NCI-H1048 (cell line): Measurements from ENCODE around the gene SUMF2.
A peak's percentile ranks its signal among the peaks of the same experiment; 100 is the strongest.
"Not testable (repeated sequence)": the region's sequence is repeated elsewhere in the genome, so short reads cannot be mapped to it uniquely, and the experiment has no call there.

Experiments
- DNase-seq: peaks from one replicate; lab custom pipeline; 2025; lab: John Stamatoyannopoulos, UW

Gene SUMF2

DNA sequence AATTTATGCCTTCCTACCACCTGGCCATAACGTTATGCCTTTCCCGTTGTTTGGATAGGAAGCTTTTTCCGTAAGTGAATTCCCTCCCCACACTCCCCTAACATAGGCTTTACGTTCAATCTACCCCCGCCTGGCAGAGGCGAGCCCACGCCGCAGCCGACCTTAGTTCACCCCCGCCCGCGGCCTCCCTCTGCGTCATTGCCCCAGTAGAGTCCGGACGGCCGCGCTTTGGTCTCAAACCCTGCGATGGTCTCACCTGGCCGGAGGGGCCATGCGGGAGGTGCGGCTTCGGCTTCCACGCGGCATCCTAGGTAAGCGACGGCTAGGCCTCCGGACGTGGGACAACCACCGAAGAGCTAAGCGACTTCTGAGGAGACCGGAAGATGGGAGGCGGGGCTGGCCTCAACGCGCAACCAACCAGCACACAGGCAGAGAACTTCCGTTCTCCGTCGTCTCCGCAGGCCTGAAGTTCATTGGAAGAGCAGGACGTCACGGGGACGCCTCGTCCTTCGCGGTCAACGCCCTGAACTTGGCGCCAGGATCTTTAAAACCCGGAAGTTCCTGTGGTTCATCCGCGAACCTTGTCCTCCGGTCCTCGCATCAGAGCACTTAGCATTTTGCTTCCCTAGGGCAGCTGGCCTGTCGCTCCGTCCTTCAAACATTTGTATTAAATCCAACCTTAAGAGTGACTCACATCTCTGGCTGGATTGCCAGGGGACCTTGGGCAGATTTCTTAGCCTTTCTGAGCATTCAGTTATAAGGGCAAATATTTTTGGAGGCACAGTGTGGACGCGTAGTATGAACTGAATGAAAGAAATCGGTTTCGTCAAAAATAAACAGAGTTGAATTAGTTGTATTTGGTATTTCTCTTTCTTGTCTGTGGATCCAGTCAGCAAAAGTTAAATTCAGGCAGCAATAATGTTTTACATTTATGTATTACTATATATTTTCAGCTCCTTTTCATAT, 42.3 kb downstream of the SUMF2 start, which contains the start of gene CHCHD2:
TSS of gene CHCHD2 (minus strand) at position 369 of the 966 bp plus-strand sequence. CDS start at position 306, 63 bp downstream.
- DNase-seq, result peak; percentile 97

DNA sequence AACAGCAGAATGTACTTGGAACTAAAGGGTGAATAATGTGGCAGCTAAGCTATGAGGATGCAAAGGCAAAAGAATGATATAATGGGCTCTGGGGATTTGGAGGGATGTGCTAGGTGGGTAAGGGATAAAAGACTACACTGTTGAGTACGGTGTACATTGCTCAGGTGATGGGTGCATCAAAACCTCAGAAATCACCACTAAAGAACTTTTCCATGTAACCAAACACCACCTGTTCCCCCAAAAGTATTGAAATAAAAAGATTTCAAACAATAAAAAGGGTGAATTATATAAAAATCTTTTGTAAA, 43.8 kb downstream of the SUMF2 start:
- DNase-seq, result no peak

DNA sequence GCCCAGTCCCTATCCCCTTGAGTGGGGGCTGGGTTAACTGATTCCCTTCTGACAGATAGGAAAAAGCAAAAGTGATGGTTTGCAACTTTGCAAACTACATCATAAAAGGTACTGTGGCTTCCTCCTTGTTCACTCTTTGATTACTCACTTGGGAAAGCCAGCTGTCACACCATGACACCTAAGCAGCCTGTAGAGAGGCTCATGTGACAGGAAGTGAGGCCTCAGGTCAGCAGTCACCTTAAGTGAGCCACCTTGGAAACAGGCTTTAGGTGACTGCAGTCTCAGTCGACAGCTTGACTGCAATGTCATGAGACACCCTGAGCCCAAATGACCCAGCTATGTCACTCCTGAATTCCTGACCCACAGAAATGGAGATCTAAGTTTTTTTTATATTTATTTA, 46.5 kb downstream of the SUMF2 start:
- DNase-seq, result no peak

GRCh38 chr7:56112244-56112643, 48.2 kb downstream of the SUMF2 start:
- DNase-seq, result not testable (repeated sequence)

- no peak for DNase-seq
Measured at GRCh38 chr7:56115852-56116538, 51.9 kb downstream of the SUMF2 start, which contains the start of gene NUPR2. TSS of gene NUPR2 (minus strand) at chr7:56116417. CDS start at chr7:56116314, 103 bp downstream.

DNA sequence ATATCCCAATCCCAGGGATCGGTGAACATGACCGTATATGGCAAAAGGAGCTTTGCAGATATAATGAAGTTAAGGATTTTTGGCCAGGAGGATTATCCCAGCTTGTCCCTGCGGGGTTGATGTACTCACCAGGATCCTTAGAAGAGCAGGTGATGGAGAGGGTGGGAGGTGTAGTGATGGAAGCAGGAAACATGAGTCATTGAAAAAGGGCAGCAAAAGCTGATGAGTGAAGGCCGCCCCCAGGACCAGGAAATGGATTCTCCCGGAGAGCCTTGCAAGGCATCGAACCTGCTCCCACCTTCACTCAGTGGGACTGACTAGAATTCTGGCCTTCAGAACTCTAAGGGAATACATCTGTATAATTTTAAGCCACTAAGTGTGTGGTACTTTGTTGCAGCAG, 57.4 kb downstream of the SUMF2 start:
- no peak for DNase-seq

DNA sequence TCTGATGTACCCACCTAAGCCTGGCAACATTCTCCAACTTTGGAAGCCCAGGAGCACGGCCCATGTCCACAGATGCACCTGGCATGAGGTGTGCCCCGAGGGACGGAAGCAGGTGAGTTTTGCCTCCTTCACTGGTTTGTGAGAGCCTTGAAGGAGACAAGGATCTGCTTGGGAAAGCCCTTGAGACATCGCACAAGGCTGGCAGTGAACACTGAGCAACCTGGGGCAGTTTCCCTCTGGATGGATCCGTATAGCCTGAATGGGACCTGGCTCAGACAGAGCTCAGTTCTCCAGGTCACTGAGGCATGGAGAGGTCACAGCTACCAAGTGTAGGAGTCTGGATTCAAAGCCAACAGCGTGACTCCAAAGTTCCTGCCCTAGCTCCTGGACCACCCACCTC, 60.9 kb downstream of the SUMF2 start:
- no peak for DNase-seq

DNA sequence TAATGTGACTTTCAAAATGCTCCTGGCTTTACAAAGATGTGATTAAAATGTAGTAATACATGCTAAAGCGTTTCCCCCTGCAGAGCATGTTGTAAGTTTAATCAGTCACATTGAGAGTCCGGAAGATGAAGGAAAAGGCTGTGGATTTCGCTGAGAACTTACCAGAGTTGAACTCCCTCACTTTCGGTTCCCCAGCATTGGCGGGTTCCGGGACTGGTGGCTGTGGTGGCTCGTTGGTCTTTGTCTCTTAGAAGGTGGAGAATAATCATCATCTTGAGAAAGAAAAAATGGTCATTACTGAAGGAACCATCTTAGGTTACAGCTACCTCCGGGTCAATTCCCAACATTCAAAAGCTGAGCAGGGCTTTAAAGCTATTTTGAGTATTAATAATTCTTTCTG, 61.7 kb downstream of the SUMF2 start:
- no peak for DNase-seq

DNA sequence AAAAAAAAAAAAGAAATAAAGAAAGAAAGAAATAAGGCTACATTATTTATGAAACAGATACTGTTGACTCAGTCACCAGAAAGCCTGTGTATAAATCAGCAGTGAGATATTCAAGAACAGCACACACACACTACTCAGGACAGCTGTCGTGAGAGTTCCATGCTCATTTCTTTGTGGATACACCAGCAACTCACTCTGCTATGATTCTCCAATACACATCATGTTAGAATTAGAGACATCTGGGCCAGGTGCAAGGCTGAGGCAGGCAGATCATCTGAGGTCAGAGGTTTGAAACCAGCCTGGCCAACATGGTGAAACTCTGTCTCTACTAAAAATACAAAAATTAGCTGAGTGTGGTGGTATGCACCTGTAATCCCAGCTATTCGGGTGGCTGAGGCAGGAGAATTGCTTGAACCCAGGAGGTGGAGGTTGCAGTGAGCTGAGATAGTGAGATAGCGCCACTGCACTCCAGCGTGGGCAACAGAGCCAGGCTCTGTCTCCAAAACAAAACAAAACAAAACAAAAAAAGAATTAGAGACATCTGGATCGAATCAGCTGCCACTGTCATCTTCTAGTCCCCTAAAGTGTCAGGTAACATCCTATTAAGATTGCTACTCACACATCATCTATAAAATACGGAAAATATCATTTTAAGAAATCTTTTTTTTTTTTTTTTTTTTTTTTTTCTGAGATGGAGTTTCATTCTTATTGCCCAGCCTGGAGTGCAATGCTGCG, 63.3 kb downstream of the SUMF2 start:
- no peak for DNase-seq
